CD8-positive, alpha-beta memory T cell (primary cell): Measurements from ENCODE around the gene S100Z. TPM values are rescaled to one million over a fixed set of nuclear protein-coding genes. Genes with fewer than 3 reads are reported as not detected.
"Not testable (repeated sequence)": the region's sequence is repeated elsewhere in the genome, so short reads cannot be mapped to it uniquely, and the experiment has no call there.

Experiments
- CTCF ChIA-PET: fragments of 350-600 bp; sonication (Branson Sonifier 250); formaldehyde crosslinking; loops from one replicate; lab custom pipeline; 2021; ENCODE audit warnings: antibody characterized with exemption; lab: Charles Lee
- POLR2A ChIA-PET: fragments of 350-600 bp; sonication (Branson Sonifier 250); formaldehyde crosslinking; loops from one replicate; lab custom pipeline; 2021; ENCODE audit warnings: antibody characterized with exemption; lab: Charles Lee
- DNase-seq, 5 donors: peaks; one replicate each; pipeline versions ENCODE4 v3.0.0 to v3.0.0-alpha.2; 2020 to 2022; ENCODE audit warnings: mixed read lengths in 1 of 5
- H3K27ac ChIP-seq: one replicate; pipeline ENCODE4 v1.7.0; 2013; ENCODE audit warnings: low read depth, mild to moderate bottlenecking, low read length, moderate library complexity
- H3K27me3 ChIP-seq: 2 replicates; pipeline ENCODE4 v1.7.0; 2013; ENCODE audit warnings: low read length, mild to moderate bottlenecking; ENCODE audit not compliant: insufficient read depth, poor library complexity, severe bottlenecking
- H3K36me3 ChIP-seq: 2 replicates; pipeline ENCODE4 v1.7.0; 2013; ENCODE audit warnings: mild to moderate bottlenecking, low read length, moderate library complexity; ENCODE audit not compliant: insufficient read depth
- H3K4me1 ChIP-seq: 2 replicates; pipeline ENCODE4 v1.7.0; 2013; ENCODE audit warnings: mild to moderate bottlenecking, low read length, moderate library complexity; ENCODE audit not compliant: insufficient read depth
- H3K4me3 ChIP-seq: 2 replicates; pipeline ENCODE4 v1.7.0; 2013; ENCODE audit warnings: mild to moderate bottlenecking, low read length
- H3K9me3 ChIP-seq: 2 replicates; pipeline ENCODE4 v1.7.0; 2013; ENCODE audit warnings: mild to moderate bottlenecking, low read length
- H3K27ac Mint-ChIP-seq, 8 donors: one replicate each; pipeline ENCODE4 v1.8.0; 2020 to 2021; ENCODE audit warnings: mixed read lengths in 8 of 8, mild to moderate bottlenecking in 6 of 8, inconsistent platforms in 3 of 8, moderate library complexity in 3 of 8
- H3K27me3 Mint-ChIP-seq, 2 donors: one replicate each; pipeline ENCODE4 v1.8.0; 2020 to 2021; ENCODE audit warnings: mixed read lengths in 2 of 2, mild to moderate bottlenecking in 1 of 2, moderate library complexity in 1 of 2
- H3K36me3 Mint-ChIP-seq, 3 donors: one replicate each; pipeline ENCODE4 v1.8.0; 2020 to 2021; ENCODE audit warnings: mixed read lengths in 3 of 3, inconsistent platforms in 1 of 3, mild to moderate bottlenecking in 1 of 3
- H3K4me1 Mint-ChIP-seq, 3 donors: one replicate each; pipeline ENCODE4 v1.8.0; 2020 to 2021; ENCODE audit warnings: mixed read lengths in 3 of 3, inconsistent platforms in 1 of 3, mild to moderate bottlenecking in 1 of 3
- H3K4me3 Mint-ChIP-seq, 7 donors: one replicate each; pipeline ENCODE4 v1.8.0; 2020 to 2021; ENCODE audit warnings: mixed read lengths in 7 of 7, mild to moderate bottlenecking in 6 of 7, moderate library complexity in 4 of 7, inconsistent platforms in 2 of 7
- H3K9me3 Mint-ChIP-seq, 5 donors: one replicate each; pipeline ENCODE4 v1.8.0; 2020 to 2022; ENCODE audit warnings: mixed read lengths in 5 of 5, mild to moderate bottlenecking in 3 of 5, moderate library complexity in 2 of 5, inconsistent platforms in 1 of 5
- polyA plus RNA-seq: library from polyadenylated mRNA; unstranded; fragments of 300-500 nt; fragmentation: Illumina TruSeq; gene quantifications from one replicate; pipeline ENCODE4 v1.2.3, GENCODE V29; 2021
- total RNA-seq, 2 experiments: library from RNA; stranded (reverse); gene quantifications; one replicate each; pipeline ENCODE4 v1.2.3, GENCODE V29; 2021

The S100Z gene
- total and polyA plus RNA-seq, 3 experiments from 2014 or later: 0.48 TPM; not detected in 2

GRCh38 chr5:76853741-76854140 is 3.9 kb downstream of the S100Z start:
- H3K27me3 ChIP-seq, H3K9me3 ChIP-seq, H3K4me3 ChIP-seq, POLR2A ChIA-PET, H3K27ac ChIP-seq, CTCF ChIA-PET, H3K4me3 Mint-ChIP-seq, H3K27me3 Mint-ChIP-seq, H3K36me3 ChIP-seq, DNase-seq, H3K9me3 Mint-ChIP-seq: not testable (repeated sequence)
- Mint-ChIP-seq H3K4me1 (peaks cover 27 to 60% (median 50%) of the 10 kb centered on the region in 3 donors), H3K36me3 (peaks cover 0 to 16% (median 0%) of the 10 kb centered on the region in 3 donors), H3K27ac (peak overlapping the region in 2 of 8 donors; percentile 29 to 44)
- H3K4me1 ChIP-seq: peaks cover 46% of the 10 kb centered on the region

DNA sequence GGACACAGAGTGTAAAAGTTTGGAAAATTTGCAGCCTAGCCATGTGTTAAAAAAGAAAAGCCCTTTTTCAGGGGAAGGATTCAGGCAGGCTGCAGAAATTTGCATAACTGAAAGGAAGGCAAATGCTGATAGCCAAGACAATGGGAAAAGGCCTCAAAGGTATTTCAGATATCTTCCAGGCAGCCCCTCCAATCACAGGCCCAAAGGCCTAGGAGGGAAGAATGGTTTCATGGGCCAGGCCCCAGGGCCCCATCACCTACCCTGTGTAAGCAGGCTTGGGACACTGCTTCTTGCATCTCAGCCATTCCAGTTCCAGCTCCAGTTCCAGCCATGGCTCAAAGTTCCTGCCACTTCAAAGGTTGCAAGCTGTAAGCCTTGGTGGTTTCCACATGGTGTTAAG is 4.8 kb downstream of the S100Z start:
- no peak for DNase-seq
- Mint-ChIP-seq H3K36me3 (peaks cover 0 to 16% (median 0%) of the 10 kb centered on the region in 3 donors), H3K27me3 (no peaks in the 10 kb centered on the region), H3K4me1 (peaks cover 27 to 59% (median 50%) of the 10 kb centered on the region in 3 donors), H3K9me3 (no peaks in the 10 kb centered on the region), H3K27ac (no peak overlapping the region), H3K4me3 (no peak overlapping the region)
- Histone ChIP-seq H3K27me3 (no peaks in the 10 kb centered on the region), H3K36me3 (no peaks in the 10 kb centered on the region), H3K9me3 (no peaks in the 10 kb centered on the region), H3K4me3 (no peak overlapping the region), H3K4me1 (peaks cover 42% of the 10 kb centered on the region), H3K27ac (no peak overlapping the region)
- POLR2A ChIA-PET: no interaction called here
- CTCF ChIA-PET: no interaction called here

- H3K4me1 ChIP-seq: peaks cover 33% of the 10 kb centered on the region
- Mint-ChIP-seq H3K36me3 (peaks cover 0 to 16% (median 0%) of the 10 kb centered on the region in 3 donors), H3K4me1 (peaks cover 20 to 50% (median 41%) of the 10 kb centered on the region in 3 donors), H3K27ac (peak overlapping the region; percentile 2 to 97 (median 87)), H3K4me3 (peak overlapping the region in 5 of 7 donors; percentile 48 to 68 (median 65))
- H3K9me3 ChIP-seq, H3K27me3 Mint-ChIP-seq, H3K27ac ChIP-seq, H3K27me3 ChIP-seq, DNase-seq, POLR2A ChIA-PET, H3K4me3 ChIP-seq, H3K9me3 Mint-ChIP-seq, H3K36me3 ChIP-seq, CTCF ChIA-PET: not testable (repeated sequence)
Measured at GRCh38 chr5:76855501-76855900, 5.7 kb downstream of the S100Z start.

GRCh38 chr5:76855961-76856360 is 6.1 kb downstream of the S100Z start:
- peak overlapping the region; percentile 2 to 97 (median 87) for H3K27ac Mint-ChIP-seq
- Histone ChIP-seq H3K9me3 (no peaks in the 10 kb centered on the region), H3K4me3 (no peak overlapping the region), H3K27me3 (no peaks in the 10 kb centered on the region), H3K36me3 (no peaks in the 10 kb centered on the region), H3K4me1 (peaks cover 28% of the 10 kb centered on the region), H3K27ac (no peak overlapping the region)
- H3K36me3 Mint-ChIP-seq: peaks cover 0 to 16% (median 0%) of the 10 kb centered on the region in 3 donors
- peaks cover 20 to 46% (median 37%) of the 10 kb centered on the region in 3 donors for H3K4me1 Mint-ChIP-seq
- POLR2A ChIA-PET: no interaction called here
- no peaks in the 10 kb centered on the region for H3K9me3 Mint-ChIP-seq
- H3K4me3 Mint-ChIP-seq: peak overlapping the region in 6 of 7 donors; percentile 48 to 89 (median 66)
- H3K27me3 Mint-ChIP-seq: no peaks in the 10 kb centered on the region
- peak in 2 of 5 donors; percentile 14 to 22 for DNase-seq
- CTCF ChIA-PET: no interaction called here

- H3K9me3 ChIP-seq, H3K4me3 ChIP-seq, DNase-seq, POLR2A ChIA-PET, H3K4me3 Mint-ChIP-seq, H3K27me3 ChIP-seq, H3K27me3 Mint-ChIP-seq, H3K36me3 ChIP-seq, H3K9me3 Mint-ChIP-seq, H3K27ac ChIP-seq, CTCF ChIA-PET: not testable (repeated sequence)
- peaks cover 19 to 38% (median 31%) of the 10 kb centered on the region in 3 donors for H3K4me1 Mint-ChIP-seq
- peak overlapping the region in 5 of 8 donors; percentile 17 to 90 (median 72) for H3K27ac Mint-ChIP-seq
- peaks cover 0 to 16% (median 0%) of the 10 kb centered on the region in 3 donors for H3K36me3 Mint-ChIP-seq
- H3K4me1 ChIP-seq: peaks cover 26% of the 10 kb centered on the region
Measured at GRCh38 chr5:76856800-76857199, 7.0 kb downstream of the S100Z start.

GRCh38 chr5:76859591-76860247 is 9.9 kb downstream of the S100Z start:
- Mint-ChIP-seq H3K4me1 (peaks cover 19 to 22% (median 22%) of the 10 kb centered on the region in 3 donors), H3K9me3 (no peaks in the 10 kb centered on the region), H3K36me3 (peaks cover 0 to 10% (median 0%) of the 10 kb centered on the region in 3 donors), H3K27ac (no peak overlapping the region), H3K27me3 (no peaks in the 10 kb centered on the region), H3K4me3 (no peak overlapping the region)
- Histone ChIP-seq H3K9me3 (no peaks in the 10 kb centered on the region), H3K4me3 (no peak overlapping the region), H3K36me3 (no peaks in the 10 kb centered on the region), H3K27me3 (no peaks in the 10 kb centered on the region), H3K27ac (no peak overlapping the region), H3K4me1 (peaks cover 26% of the 10 kb centered on the region)
- ChIA-PET POLR2A (no interaction called here), CTCF (interaction anchor here (1.1 kb wide), 1 partner anchor 8 kb away, joined by 3 read pairs; no protein-coding TSS in a partner anchor)
- no peak for DNase-seq

- Mint-ChIP-seq H3K36me3 (peaks cover 0 to 2% (median 0%) of the 10 kb centered on the region in 3 donors), H3K4me3 (no peak overlapping the region), H3K27me3 (no peaks in the 10 kb centered on the region), H3K9me3 (no peaks in the 10 kb centered on the region), H3K4me1 (peaks cover 2 to 3% (median 3%) of the 10 kb centered on the region in 3 donors), H3K27ac (no peak overlapping the region)
- Histone ChIP-seq H3K27ac (no peak overlapping the region), H3K4me1 (peaks cover 7% of the 10 kb centered on the region), H3K36me3 (no peaks in the 10 kb centered on the region), H3K27me3 (no peaks in the 10 kb centered on the region), H3K4me3 (no peak overlapping the region), H3K9me3 (no peaks in the 10 kb centered on the region)
- POLR2A ChIA-PET: no interaction called here
- CTCF ChIA-PET: no interaction called here
- no peak for DNase-seq
Measured at GRCh38 chr5:76861612-76862011, 11.8 kb downstream of the S100Z start.

GRCh38 chr5:76863001-76863400 is 13.2 kb downstream of the S100Z start:
- H3K27ac ChIP-seq: no peak overlapping the region
- no peaks in the 10 kb centered on the region for H3K9me3 ChIP-seq
- no peak overlapping the region for H3K4me3 ChIP-seq
- H3K27ac Mint-ChIP-seq: no peak overlapping the region
- no peaks in the 10 kb centered on the region for H3K9me3 Mint-ChIP-seq
- no peaks in the 10 kb centered on the region for H3K36me3 Mint-ChIP-seq
- DNase-seq: no peak
- H3K27me3 Mint-ChIP-seq: no peaks in the 10 kb centered on the region
- no peaks in the 10 kb centered on the region for H3K4me1 Mint-ChIP-seq
- no peaks in the 10 kb centered on the region for H3K4me1 ChIP-seq
- no peaks in the 10 kb centered on the region for H3K36me3 ChIP-seq
- ChIA-PET CTCF (no interaction called here), POLR2A (no interaction called here)
- H3K27me3 ChIP-seq: no peaks in the 10 kb centered on the region
- no peak overlapping the region for H3K4me3 Mint-ChIP-seq
